GM12873 (cell line): ENCODE results near the gene ARHGEF10L.

Source experiments
- CTCF ChIP-seq: IDR thresholded peaks from 2 replicates; pipeline ENCODE4 v1.5.1; 2012; ENCODE audit warnings: low read depth, mild to moderate bottlenecking, moderate library complexity, low read length, control low read depth; ENCODE audit not compliant: insufficient read depth; ENCODE audit errors: missing control alignments

ARHGEF10L gene

GRCh38 chr1:17632541-17633184 is 93.2 kb downstream of the ARHGEF10L start:
- TF ChIP-seq CTCF, result no peak

- TF ChIP-seq CTCF, result no peak
Observed at GRCh38 chr1:17633654-17634053, 94.2 kb downstream of the ARHGEF10L start.

- no peak for TF ChIP-seq CTCF
Observed at GRCh38 chr1:17635276-17635675, 95.8 kb downstream of the ARHGEF10L start.

GRCh38 chr1:17635811-17636210 is 96.3 kb downstream of the ARHGEF10L start:
- TF ChIP-seq CTCF, result no peak

- no peak for TF ChIP-seq CTCF
Observed at GRCh38 chr1:17636612-17637011, 97.1 kb downstream of the ARHGEF10L start.

- no peak for TF ChIP-seq CTCF
Observed at GRCh38 chr1:17637055-17637454, 97.6 kb downstream of the ARHGEF10L start.

GRCh38 chr1:17639703-17640340 is 100.3 kb downstream of the ARHGEF10L start:
- TF ChIP-seq CTCF, result no peak
